Stimulated activated CD8-positive, alpha-beta memory T cell treated with anti-CD3 and anti-CD28 coated beads, Interleukin-15, amount 100 ng/mL, for 4 hours (primary cell): ENCODE results near the gene IQSEC3.
A peak's percentile ranks its signal among the peaks of the same experiment; 100 is the strongest.
"Not testable (repeated sequence)": the region's sequence is repeated elsewhere in the genome, so short reads cannot be mapped to it uniquely, and the experiment has no call there.

ENCODE experiments used
- DNase-seq, 2 donors: peaks; one replicate each; pipeline ENCODE4 v3.0.0-alpha.2; 2020; ENCODE audit warnings: low read depth in 2 of 2

IQSEC3 gene

GRCh38 chr12:177980-178828 lies 111.6 kb downstream of the IQSEC3 start:
- DNase-seq, result no peak

GRCh38 chr12:178829-179109 lies 112.2 kb downstream of the IQSEC3 start:
- DNase-seq, result no peak

- DNase-seq, result no peak
These were observed 112.7 kb downstream of the IQSEC3 start for GRCh38 chr12:179131-179884.

- DNase-seq, result no peak
These were observed 113.3 kb downstream of the IQSEC3 start for GRCh38 chr12:179885-180284.

DNA sequence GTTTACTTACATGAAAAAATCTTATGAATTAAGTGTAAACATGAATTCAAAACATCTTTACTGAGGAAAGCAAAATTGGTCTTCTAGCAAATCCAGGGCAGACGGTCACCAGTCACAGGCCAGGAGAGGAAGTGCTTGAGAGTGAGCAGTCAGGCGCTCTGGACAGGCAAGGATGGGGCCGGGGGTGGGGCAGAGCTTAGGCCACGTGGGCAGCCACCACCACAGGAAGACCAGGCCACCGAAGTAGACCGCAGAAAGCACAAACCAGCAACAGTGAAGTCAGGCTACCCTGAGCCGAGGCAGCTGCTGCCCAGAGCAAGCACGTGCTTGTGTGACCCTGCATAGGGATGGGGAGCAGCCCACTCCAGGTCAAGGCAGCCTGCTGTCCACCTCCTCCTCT lies 113.9 kb downstream of the IQSEC3 start:
- DNase-seq, result no peak

GRCh38 chr12:181921-182320 lies 115.4 kb downstream of the IQSEC3 start:
- no peak for DNase-seq

DNA sequence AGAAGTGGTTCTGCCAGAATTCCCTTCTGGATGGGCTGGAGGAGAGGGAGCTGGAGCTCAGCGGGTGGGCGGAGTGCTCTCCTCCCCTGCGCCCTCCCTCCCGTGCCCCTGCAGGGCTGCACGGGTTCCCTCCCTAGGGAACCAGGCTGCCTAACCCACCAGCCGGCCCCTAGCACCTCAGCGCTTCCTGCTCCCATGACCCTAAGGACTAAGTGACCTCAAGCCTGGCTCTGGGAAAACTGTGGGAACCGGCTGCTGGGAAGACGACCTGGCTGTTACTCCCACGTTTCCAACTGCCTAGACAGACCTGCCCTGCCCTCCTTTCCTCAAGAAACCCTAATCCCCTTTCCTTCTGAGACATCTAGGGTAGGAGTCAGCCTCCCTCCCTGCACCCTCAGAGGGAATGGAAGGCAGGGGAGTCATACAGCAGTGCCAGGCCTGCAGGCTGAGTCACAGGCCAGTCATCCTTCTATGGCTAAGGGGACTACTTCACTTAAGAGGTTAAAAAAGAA lies 115.9 kb downstream of the IQSEC3 start:
- DNase-seq, result no peak

- no peak for DNase-seq
These were observed 118.4 kb downstream of the IQSEC3 start for GRCh38 chr12:184811-185575.

- no peak for DNase-seq
These were observed 119.0 kb downstream of the IQSEC3 start for GRCh38 chr12:185576-185955.

- DNase-seq, result no peak
These were observed 119.5 kb downstream of the IQSEC3 start for GRCh38 chr12:186006-186625.

DNA sequence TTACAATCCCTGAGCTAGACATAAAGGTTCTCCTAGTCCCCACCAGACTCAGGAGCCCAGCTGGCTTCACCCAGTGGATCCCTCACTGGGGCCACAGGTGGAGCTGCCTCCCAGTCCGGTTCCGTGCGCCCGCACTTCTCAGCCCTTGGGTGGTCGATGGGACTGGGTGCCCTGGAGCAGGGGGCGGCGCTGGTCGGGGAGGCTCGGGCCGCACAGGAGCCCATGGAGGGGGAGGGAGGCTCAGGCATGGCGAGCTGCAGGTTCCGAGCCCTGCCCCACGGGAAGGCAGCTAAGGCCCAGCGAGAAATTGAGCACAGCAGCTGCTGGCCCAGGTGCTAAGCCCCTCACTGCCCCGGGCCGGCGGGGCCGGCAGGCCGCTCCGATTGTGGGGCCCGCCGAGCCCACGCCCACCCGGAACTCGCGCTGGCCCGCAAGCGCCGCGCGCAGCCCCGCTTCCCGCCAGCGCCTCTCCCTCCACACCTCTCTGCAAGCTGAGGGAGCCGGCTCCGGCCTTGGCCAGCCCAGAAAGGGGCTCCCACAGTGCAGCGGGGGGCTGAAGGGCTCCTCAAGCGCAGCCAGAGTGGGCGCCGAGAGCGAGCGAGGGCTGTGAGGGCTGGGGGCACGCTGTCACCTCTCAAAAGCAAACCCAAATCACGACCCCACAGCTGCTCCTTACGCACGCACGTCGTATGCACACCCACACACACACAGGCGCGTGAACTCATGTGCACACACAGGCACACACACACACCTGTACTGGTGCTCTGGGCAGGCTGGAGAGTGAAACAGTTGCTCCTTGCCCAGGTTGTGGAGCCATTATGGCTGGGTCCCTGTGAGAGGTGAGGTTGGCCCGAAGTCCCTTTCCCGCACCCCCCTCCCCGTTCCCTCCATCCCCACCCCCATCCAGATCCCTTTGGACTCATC lies 121.7 kb downstream of the IQSEC3 start:
- DNase-seq, result not testable (repeated sequence)

GRCh38 chr12:188910-189621 lies 122.5 kb downstream of the IQSEC3 start:
- peak in 1 of 2 donors; percentile 5 for DNase-seq

DNA sequence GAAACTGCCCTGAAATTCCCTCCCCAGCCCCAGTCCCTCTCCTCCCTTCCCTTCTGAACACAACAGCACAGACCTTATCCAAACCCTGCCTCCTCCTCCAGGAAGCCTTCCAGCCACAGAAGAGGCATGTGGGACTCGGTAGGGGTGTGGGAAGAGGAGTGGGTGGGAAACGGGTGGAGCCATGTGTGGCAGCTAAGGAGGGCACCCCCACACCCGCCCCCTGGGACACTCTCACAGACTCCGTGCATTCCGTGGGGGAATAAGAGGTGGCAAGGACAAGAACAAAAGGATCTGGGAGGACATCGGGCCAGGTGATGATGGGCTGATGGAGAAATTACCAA lies 123.0 kb downstream of the IQSEC3 start:
- DNase-seq, result no peak

GRCh38 chr12:190881-191280 lies 124.3 kb downstream of the IQSEC3 start:
- DNase-seq, result no peak

DNA sequence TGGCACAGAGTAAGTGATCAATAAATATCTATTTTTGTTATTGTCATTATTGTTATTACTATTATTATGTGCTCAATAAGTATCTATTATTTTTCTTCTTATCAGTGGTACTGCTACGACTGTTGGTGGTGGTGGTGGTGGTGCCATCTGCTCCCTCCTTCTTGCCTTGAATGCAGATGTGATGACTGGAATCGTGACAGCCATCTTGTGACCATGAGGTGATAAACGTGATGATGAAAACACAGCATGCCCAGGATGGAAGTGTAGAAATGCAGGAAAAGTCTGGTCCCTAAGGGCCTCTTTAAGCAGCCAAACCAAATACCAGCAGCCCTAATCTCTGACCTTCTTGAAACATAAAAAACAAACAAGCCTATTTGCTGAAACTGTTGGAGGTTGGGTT lies 125.0 kb downstream of the IQSEC3 start:
- no peak for DNase-seq

DNA sequence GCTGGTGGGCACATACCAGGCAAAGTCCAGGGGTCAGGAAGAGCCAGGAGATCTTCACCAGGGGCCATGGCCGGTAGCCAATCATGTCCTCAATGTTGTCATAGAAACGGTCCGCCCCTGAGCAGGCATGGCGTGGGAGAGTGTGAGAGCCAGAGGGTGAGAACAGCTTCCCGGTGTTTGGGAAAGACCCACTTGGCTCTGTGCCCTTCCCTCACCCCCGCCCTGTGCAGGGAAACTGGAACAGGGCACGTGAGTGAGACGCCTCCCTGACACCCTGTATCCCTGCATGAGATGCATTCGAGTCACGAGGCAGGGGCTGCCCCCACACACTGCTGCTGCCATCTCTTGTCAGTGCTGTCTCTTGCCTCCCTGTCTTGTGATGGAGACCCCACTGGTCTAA lies 126.7 kb downstream of the IQSEC3 start:
- DNase-seq, result no peak

DNA sequence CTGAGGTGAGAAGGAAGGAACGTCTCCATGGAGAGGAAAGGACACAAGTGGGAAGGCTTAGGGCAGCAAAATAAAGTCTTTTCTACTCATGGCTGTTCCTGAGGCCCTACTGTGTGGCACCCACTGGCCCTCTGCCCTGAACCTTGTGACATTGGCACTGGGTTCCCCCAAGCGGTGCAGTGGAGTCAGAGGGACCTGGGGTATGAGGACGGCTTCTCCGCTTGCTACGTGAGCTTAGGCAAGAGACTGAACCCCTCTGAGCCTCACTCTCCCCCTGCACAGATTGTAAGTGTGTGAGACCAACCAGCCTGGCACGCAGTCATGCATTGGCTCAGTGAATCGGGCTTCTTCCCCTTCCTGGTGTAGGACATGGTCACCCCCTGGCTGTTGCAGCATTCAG lies 127.7 kb downstream of the IQSEC3 start:
- no peak for DNase-seq

- DNase-seq, result no peak
These were observed 128.6 kb downstream of the IQSEC3 start for GRCh38 chr12:195156-195555.

DNA sequence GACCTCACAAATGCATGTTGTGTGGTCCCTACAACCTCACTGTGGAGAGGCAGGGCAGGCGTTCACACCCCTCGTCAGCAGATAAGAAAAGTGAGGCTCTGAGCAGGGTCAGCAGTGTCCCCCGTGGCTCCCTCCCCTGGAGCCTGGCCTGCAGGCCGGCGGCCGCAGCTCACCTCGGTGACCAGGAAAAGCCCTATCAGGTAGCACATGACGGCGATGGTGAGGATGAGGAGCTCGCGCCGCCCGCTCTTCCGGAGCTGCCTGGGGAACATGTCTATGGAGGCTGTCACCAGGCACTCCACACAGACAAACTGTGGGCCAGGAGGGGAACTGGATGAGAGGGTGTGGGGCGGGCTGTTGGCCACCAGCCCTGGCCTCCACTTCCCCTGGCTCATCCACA lies 129.4 kb downstream of the IQSEC3 start:
- DNase-seq, result no peak

DNA sequence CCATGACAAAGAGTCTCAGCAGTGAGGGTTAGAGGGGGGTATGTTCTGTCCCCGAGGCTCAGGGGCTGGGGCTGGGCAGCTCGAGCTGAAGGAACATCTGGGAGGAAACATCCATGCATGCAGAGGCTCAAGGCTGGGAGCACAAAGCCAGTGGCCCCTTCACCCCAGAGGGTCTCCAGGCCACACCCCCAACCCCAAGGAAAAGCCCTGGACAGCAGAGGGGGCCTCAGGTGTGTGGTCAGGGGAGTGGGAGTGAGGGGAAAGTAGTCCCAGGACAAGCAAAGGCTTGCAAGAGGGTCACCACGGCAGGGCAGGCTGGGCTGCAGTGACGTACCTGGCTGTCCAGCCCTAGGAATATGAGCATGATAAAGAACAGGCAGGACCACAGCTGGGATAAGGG lies 129.9 kb downstream of the IQSEC3 start:
- DNase-seq, result no peak
